ENCODE measurements around the gene FRMD5. TPM values are rescaled to one million over a fixed set of nuclear protein-coding genes. Genes with fewer than 3 reads are reported as not detected.
A peak's percentile ranks its signal among the peaks of the same experiment; 100 is the strongest.

The FRMD5 gene
- total RNA-seq, 1 experiment from 2014 or later: 6.5 TPM

DNA sequence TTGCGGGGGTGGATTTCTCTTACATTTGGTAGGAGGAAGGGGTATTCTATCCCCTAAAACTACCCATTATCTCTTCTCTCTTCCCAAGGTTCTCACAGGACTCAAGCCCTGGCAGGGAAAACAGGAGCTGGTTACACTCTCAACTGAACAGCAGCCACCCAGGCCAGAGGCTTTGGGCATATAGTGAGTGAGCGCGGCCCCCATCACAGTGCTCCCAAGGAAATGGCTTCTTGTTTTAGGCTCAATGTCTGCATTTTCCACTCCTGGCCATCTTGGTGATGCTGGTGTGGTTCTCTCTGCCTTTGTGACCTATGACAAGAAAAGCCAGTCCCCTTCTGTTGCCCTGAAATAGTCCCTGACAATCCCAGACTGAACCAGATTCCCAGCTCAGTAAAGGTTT, 318.2 kb downstream of the FRMD5 start:
- POLR2A ChIA-PET (ENCODE audit: unreplicated experiment): no interaction called here
- no peak overlapping the region for H3K27ac ChIP-seq
- no peak for DNase-seq
- no peaks in the 10 kb centered on the region for H3K9me3 ChIP-seq (ENCODE audit: insufficient read depth, low read depth)
- H3K4me1 ChIP-seq (replicated peaks; ENCODE audit: insufficient read depth): no peaks in the 10 kb centered on the region
- BruUV-seq (replicated peaks): no TSS peak
- no peak overlapping the region for H3K4me3 ChIP-seq
- H4K20me1 ChIP-seq (ENCODE audit: insufficient read depth): no peaks in the 10 kb centered on the region
- no peaks in the 10 kb centered on the region for H3K79me2 ChIP-seq (ENCODE audit: low read depth)
- H2AFZ ChIP-seq: no peak overlapping the region
- CTCF ChIA-PET: interaction anchor here (0.6 kb wide), 2 partner anchors 127 to 347 kb away, joined by 3 to 5 read pairs; no protein-coding TSS in a partner anchor
- H3F3A ChIP-seq (ENCODE audit: insufficient read depth, low read depth): no peaks in the 10 kb centered on the region
- no peak overlapping the region for H3K4me2 ChIP-seq
- H3K9me2 ChIP-seq (ENCODE audit: insufficient read depth): no peaks in the 10 kb centered on the region
- no peaks in the 10 kb centered on the region for H3K27me3 ChIP-seq (ENCODE audit: insufficient read depth, low read depth)
- no peak for TF ChIP-seq EZH2 (IDR thresholded peaks at IDR 0.05; ENCODE audit: low read depth)
- TF ChIP-seq, protein P1, sequence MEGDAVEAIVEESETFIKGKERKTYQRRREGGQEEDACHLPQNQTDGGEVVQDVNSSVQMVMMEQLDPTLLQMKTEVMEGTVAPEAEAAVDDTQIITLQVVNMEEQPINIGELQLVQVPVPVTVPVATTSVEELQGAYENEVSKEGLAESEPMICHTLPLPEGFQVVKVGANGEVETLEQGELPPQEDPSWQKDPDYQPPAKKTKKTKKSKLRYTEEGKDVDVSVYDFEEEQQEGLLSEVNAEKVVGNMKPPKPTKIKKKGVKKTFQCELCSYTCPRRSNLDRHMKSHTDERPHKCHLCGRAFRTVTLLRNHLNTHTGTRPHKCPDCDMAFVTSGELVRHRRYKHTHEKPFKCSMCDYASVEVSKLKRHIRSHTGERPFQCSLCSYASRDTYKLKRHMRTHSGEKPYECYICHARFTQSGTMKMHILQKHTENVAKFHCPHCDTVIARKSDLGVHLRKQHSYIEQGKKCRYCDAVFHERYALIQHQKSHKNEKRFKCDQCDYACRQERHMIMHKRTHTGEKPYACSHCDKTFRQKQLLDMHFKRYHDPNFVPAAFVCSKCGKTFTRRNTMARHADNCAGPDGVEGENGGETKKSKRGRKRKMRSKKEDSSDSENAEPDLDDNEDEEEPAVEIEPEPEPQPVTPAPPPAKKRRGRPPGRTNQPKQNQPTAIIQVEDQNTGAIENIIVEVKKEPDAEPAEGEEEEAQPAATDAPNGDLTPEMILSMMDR (conservative IDR thresholded peaks at IDR 0.05): no peak
- intact Hi-C loops (cut with micrococcal nuclease; ENCODE audit: unreplicated experiment): no loop called here
- H3K36me3 ChIP-seq (ENCODE audit: low read depth): no peaks in the 10 kb centered on the region

DNA sequence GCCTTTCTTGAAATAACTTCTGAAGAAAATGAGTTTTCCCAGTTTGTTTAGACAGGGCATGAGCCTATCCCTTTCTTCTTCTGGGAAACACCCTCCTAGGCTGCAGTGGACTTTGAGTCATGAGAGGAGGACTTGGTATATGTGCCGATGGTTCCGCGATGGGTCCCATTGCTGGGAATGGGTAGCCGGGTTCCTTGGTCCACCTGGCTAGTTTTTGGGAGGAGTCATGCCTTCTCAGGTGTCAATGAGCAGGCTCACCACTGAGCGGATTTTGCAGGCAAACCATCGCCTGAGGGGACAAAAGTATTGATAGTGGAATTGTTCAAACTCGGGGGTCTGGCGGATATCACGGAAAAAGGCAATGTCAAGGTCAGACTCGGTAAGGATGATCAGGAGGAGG, 321.4 kb downstream of the FRMD5 start:
- intact Hi-C loops (cut with micrococcal nuclease; ENCODE audit: unreplicated experiment): loop anchor here (5.0 kb wide), 1 partner anchor 629 kb away; no protein-coding TSS in a partner anchor
- no TSS peak for BruUV-seq (replicated peaks)
- ChIA-PET CTCF (no interaction called here), POLR2A (ENCODE audit: unreplicated experiment) (no interaction called here)
- Histone ChIP-seq H4K20me1 (ENCODE audit: insufficient read depth) (no peaks in the 10 kb centered on the region), H3K27me3 (ENCODE audit: insufficient read depth, low read depth) (no peaks in the 10 kb centered on the region), H3K4me1 (replicated peaks; ENCODE audit: insufficient read depth) (no peaks in the 10 kb centered on the region), H3K36me3 (ENCODE audit: low read depth) (no peaks in the 10 kb centered on the region), H3K9me2 (ENCODE audit: insufficient read depth) (no peaks in the 10 kb centered on the region), H3K79me2 (ENCODE audit: low read depth) (no peaks in the 10 kb centered on the region), H3K9me3 (ENCODE audit: insufficient read depth, low read depth) (no peaks in the 10 kb centered on the region), H3K4me3 (no peak overlapping the region), H3K27ac (no peak overlapping the region), H2AFZ (no peak overlapping the region), H3F3A (ENCODE audit: insufficient read depth, low read depth) (no peaks in the 10 kb centered on the region), H3K4me2 (no peak overlapping the region)
- TF ChIP-seq, protein P1 (conservative IDR thresholded peaks at IDR 0.05): no peak
- TF ChIP-seq EZH2 (IDR thresholded peaks at IDR 0.05; ENCODE audit: low read depth): no peak
- no peak for DNase-seq

DNA sequence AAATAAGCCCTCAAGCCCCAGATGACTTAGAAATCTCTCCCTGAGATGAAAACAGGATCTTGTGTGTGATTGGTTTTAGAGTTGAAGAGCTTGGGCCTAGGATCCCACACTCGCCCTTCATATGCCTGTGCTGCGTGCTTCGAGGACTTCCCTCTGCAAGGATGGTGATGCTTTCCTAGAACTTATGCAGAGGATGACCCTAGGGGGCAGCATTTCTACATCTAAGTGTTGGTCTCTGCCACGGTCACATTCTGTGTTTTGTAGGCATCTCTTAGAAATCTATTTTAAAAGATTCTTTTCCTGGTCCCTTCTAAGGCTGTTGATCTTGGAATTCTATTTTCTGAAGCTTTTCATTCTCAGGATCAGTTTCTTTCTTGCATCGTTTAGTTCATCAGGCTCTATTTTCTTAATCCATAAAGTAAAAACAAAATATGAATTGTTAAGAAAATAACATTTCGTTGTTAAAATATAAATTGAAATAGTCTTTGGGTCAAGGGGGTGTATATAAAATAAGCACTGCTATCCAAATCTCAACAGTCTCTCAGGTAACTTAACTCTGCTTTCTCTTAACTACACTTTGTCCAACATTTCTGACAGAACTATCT, 322.6 kb downstream of the FRMD5 start:
- H3K4me1 ChIP-seq (replicated peaks; ENCODE audit: insufficient read depth): no peaks in the 10 kb centered on the region
- TF ChIP-seq, protein P1 (conservative IDR thresholded peaks at IDR 0.05): peak; percentile 65
- TF ChIP-seq EZH2 (IDR thresholded peaks at IDR 0.05; ENCODE audit: low read depth): no peak
- no peaks in the 10 kb centered on the region for H3K9me2 ChIP-seq (ENCODE audit: insufficient read depth)
- no TSS peak for BruUV-seq (replicated peaks)
- DNase-seq: peak; percentile 31 to 40
- no peak overlapping the region for H3K27ac ChIP-seq
- H3F3A ChIP-seq (ENCODE audit: insufficient read depth, low read depth): no peaks in the 10 kb centered on the region
- H3K36me3 ChIP-seq (ENCODE audit: low read depth): no peaks in the 10 kb centered on the region; the same call in 1 of the 2 replicates
- POLR2A ChIA-PET (ENCODE audit: unreplicated experiment): no interaction called here
- H4K20me1 ChIP-seq (ENCODE audit: insufficient read depth): no peaks in the 10 kb centered on the region
- H3K9me3 ChIP-seq (ENCODE audit: insufficient read depth, low read depth): no peaks in the 10 kb centered on the region
- no peak overlapping the region for H3K4me3 ChIP-seq
- H3K27me3 ChIP-seq (ENCODE audit: insufficient read depth, low read depth): no peaks in the 10 kb centered on the region
- intact Hi-C loops (cut with micrococcal nuclease; ENCODE audit: unreplicated experiment): loop anchor here (1.0 to 5.0 kb wide), 3 partner anchors 194 to 678 kb away; no protein-coding TSS in a partner anchor
- no peaks in the 10 kb centered on the region for H3K79me2 ChIP-seq (ENCODE audit: low read depth)
- H2AFZ ChIP-seq: no peak overlapping the region
- H3K4me2 ChIP-seq: no peak overlapping the region
- CTCF ChIA-PET: interaction anchor here (0.6 to 0.8 kb wide), 2 partner anchors 188 to 555 kb away, joined by 3 read pairs; no protein-coding TSS in a partner anchor
